Ammon's horn (tissue), 1 donor: ENCODE measurements around the gene P4HA2.

Experiments
- DNase-seq: peaks from one replicate; pipeline ENCODE4 v3.0.0-alpha.2; 2016; ENCODE audit warnings: low spot score

P4HA2 gene

GRCh38 chr5:132227485-132228240, at the start of gene P4HA2:
P4HA2 (minus strand) TSS chr5:132227853; CDS start chr5:132218626, 9,227 bp downstream.
- peak; percentile 80 for DNase-seq

- no peak for DNase-seq
Measured at GRCh38 chr5:132277256-132277655, 49.6 kb upstream of the P4HA2 start.

- no peak for DNase-seq
Measured at GRCh38 chr5:132275367-132276220, 47.9 kb upstream of the P4HA2 start.

DNA sequence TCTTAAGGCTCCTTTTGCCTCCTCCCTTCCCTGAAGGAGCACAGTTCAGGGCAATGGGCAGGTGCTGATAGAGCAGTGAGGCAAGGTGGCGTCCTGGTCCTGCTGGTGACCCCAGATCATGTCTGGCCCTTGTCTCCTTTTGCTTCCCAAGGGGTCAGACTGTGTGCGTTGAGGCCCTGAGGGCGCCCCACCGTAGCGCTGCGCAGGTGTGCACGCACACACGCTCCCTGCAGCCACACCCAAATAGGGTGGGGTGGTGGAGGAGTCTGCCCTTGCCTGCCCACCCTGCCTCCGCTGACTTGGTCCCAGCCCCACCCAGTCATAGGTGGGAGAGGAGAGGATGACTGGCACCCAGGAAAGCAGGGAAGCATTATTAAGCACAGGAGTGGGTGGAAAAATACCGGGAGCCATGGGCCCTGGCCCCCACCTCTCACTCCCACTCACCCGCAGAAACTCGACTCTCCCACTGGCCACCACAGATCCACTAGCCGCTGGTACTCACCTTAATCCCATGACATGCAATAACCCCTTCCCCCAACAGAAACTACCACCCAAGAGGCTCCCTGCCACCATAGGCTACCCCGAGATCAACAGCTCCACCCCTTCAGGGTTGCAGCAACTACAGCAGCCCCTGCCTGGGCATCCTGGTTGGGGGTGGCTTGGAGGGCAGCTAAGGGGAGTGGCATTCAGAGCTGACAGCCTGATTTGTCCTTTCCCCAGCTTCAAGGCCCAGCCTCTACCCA, 46.6 kb upstream of the P4HA2 start:
- no peak for DNase-seq

GRCh38 chr5:132273631-132274030, 46.0 kb upstream of the P4HA2 start:
- DNase-seq = no peak

DNA sequence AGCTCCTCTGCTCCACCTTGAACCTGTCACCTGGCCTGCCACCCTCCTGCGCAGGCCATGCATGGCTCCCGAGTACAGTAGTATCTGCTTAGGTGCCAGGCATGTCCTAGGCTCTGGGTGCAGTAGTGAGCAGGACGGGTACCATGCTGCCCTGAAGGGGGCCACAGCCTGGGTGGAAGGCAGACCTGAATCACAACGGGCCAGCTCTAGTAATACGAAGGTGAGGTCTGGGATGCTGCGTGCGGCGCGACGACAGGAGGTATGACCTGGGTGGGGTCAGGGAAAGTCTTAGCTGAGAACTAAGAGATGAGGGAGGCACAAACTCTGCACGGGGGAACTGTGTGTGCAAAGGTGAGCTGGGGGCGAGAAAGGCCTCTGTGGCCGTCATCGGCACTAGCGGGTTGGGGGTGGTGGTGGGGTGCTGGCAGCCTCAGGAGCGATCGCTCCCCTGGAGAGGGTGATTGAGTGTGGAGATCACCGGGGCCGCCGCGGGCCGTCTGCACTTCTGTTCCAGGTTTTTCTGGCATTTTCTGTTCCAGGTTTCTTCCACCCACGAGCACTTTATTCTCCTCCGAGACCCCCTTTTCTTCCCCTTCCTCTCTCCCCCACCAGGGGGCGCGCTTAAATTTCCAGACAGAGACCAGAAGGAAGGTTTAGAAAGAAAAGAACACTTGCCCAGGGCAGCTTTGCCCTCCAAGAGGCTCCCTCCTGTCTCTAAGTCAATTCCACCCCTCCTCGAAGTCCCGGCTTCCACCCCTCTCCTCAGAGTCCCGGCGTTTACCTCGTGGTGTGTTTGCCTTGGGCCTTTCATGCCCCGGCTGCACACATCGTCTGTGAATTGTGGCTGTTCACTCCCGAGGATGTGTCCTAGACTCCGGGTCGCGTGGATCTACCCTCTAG, 44.9 kb upstream of the P4HA2 start:
- no peak for DNase-seq

- no peak for DNase-seq
Measured at GRCh38 chr5:132271251-132272246, 43.9 kb upstream of the P4HA2 start.

DNA sequence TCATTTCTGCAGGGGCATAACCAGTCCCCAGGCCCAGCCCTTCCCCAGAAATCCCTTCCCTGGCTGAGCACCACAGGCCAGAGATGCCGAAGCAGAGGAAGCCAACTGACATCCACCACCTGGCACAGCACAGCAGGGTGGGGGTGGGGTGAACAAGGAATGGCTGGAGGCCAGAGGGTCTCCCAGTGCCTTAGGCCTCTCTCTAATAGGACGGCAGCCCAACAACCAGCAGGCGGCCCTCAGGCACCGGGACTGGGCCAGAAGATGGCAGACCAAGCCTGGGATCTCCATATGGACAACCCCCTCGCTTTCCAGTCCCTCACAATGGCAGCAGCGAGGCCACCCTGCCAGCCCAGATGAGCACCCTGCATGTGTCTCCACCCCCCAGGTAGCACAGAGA, 43.1 kb upstream of the P4HA2 start:
- no peak for DNase-seq

- DNase-seq = no peak
Measured at GRCh38 chr5:132270335-132270665, 42.6 kb upstream of the P4HA2 start.

DNA sequence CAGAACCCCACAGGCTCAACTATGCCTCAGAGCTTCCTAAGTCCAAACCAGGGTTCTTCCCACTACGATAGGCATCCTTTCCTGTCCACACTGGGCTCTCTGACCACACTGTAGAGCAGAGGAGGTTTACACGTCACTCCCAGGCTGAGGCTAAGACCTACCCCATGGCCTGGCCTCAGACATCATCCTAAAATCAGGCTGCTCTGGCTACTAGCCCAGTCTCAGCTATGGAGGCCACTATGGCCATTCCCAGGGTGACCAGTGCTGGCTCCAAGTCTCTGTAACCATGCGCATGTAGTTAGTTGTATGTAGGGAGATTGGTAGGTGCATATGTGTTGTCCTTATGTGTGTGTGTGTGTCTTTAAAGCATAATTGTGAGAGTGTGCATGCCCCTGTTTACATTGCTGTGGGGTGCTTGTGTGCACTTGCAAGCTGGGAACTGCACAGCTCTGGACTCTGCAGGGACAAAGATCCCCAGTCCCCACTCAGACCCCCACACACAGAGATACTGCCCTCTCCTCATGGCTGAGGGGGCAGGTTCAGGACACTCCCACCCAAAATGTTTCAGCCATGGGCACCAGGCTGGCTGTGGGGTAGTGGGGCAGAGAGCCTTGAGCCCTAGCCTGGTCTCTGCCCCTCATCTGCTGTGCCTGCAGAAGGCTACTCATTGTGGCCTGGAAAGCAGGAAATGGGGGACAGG, 42.1 kb upstream of the P4HA2 start:
- no peak for DNase-seq

GRCh38 chr5:132268769-132269551, 41.3 kb upstream of the P4HA2 start:
- DNase-seq = no peak

GRCh38 chr5:132267931-132268768, 40.5 kb upstream of the P4HA2 start:
- peak; percentile 77 for DNase-seq

GRCh38 chr5:132267166-132267739, 39.6 kb upstream of the P4HA2 start:
- DNase-seq = no peak

- DNase-seq = no peak
Measured at GRCh38 chr5:132266836-132267160, 39.1 kb upstream of the P4HA2 start.

GRCh38 chr5:132266031-132266835, 38.6 kb upstream of the P4HA2 start:
- no peak for DNase-seq

GRCh38 chr5:132265336-132266030, 37.8 kb upstream of the P4HA2 start:
- DNase-seq = no peak
